ENCODE measurements around the gene PTTG1.

DNA sequence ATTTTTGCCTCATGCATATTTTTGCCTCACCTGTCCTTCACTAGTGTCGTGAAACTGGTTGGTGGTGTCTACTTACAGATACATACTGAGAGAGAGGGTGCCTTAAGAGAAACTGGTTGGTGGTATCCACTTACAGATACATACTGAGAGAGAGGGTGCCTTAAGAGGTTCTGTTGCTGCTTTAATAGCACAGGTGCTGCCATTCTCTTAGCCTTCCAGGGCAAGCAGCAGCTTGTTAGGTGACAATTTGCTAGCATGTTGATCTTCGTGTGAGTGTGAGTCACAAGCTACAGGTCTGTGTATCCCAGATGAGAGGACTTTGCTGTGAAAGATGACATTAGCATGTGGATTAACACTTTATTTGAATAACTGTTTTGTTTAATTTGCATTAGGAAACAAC is 1.4 kb downstream of the PTTG1 start:
- no peak for TF ChIP-seq EZH2 (IDR thresholded peaks at IDR 0.05; ENCODE audit: low read length, unreplicated experiment)
- TF ChIP-seq, protein P1, sequence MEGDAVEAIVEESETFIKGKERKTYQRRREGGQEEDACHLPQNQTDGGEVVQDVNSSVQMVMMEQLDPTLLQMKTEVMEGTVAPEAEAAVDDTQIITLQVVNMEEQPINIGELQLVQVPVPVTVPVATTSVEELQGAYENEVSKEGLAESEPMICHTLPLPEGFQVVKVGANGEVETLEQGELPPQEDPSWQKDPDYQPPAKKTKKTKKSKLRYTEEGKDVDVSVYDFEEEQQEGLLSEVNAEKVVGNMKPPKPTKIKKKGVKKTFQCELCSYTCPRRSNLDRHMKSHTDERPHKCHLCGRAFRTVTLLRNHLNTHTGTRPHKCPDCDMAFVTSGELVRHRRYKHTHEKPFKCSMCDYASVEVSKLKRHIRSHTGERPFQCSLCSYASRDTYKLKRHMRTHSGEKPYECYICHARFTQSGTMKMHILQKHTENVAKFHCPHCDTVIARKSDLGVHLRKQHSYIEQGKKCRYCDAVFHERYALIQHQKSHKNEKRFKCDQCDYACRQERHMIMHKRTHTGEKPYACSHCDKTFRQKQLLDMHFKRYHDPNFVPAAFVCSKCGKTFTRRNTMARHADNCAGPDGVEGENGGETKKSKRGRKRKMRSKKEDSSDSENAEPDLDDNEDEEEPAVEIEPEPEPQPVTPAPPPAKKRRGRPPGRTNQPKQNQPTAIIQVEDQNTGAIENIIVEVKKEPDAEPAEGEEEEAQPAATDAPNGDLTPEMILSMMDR (conservative IDR thresholded peaks at IDR 0.05; ENCODE audit: low read depth, low read length), result no peak
- TF ChIP-seq EZH2phosphoT487 (IDR thresholded peaks at IDR 0.05; ENCODE audit: borderline replicate concordance, low read length), result no peak

Measured in PC-3 (cell line).